Fibroblast of lung (primary cell): ENCODE measurements around the gene GRK7. TPM values are rescaled to one million over a fixed set of nuclear protein-coding genes. Genes with fewer than 3 reads are reported as not detected.
"Not testable (repeated sequence)": the region's sequence is repeated elsewhere in the genome, so short reads cannot be mapped to it uniquely, and the experiment has no call there.

Experiments used
- DNase-seq, 2 donors: peaks; one replicate each; pipeline versions ENCODE4 v3.0.0 to v3.0.0-alpha.2; 2010; ENCODE audit warnings: low read depth in 2 of 2
- H2AFZ ChIP-seq: 2 replicates; pipeline ENCODE4 v1.5.1; 2012; ENCODE audit warnings: low read length, control low read depth, inconsistent platforms
- H3K27ac ChIP-seq: 2 replicates; pipeline ENCODE4 v1.5.1; 2011; ENCODE audit warnings: low read length, control low read depth; ENCODE audit not compliant: insufficient read depth
- H3K27me3 ChIP-seq: 2 replicates; pipeline ENCODE4 v1.5.1; 2011; ENCODE audit warnings: mild to moderate bottlenecking, low read length; ENCODE audit not compliant: control insufficient read depth, insufficient read depth
- H3K36me3 ChIP-seq: 2 replicates; pipeline ENCODE4 v1.5.1; 2011; ENCODE audit warnings: low read length; ENCODE audit not compliant: control insufficient read depth, insufficient read depth
- H3K4me1 ChIP-seq: 2 replicates; pipeline ENCODE4 v1.5.1; 2011; ENCODE audit warnings: low read length; ENCODE audit not compliant: control insufficient read depth, insufficient read depth; ENCODE audit errors: extremely low read depth
- H3K4me2 ChIP-seq: 2 replicates; pipeline ENCODE4 v1.5.1; 2011; ENCODE audit warnings: low read length, control low read depth; ENCODE audit not compliant: insufficient read depth; ENCODE audit errors: extremely low read depth
- H3K4me3 ChIP-seq, 4 experiments: fragments of 200-600 bp in 1 of 4; sonication (generic) in 1 of 4; replicated peaks in 1 of 4; 2 replicates each; pipeline ENCODE4 v1.5.1; 2011 to 2016; ENCODE audit warnings: low read length in 4 of 4, low read depth in 3 of 4, mild to moderate bottlenecking in 3 of 4, control low read depth in 2 of 4, inconsistent platforms in 1 of 4, mixed read lengths in 1 of 4; ENCODE audit not compliant: insufficient read depth in 1 of 4; ENCODE audit errors: control extremely low read depth in 1 of 4
- H3K79me2 ChIP-seq: 2 replicates; pipeline ENCODE4 v1.5.1; 2012; ENCODE audit warnings: mild to moderate bottlenecking, low read length, inconsistent platforms; ENCODE audit not compliant: control insufficient read depth, insufficient read depth
- H3K9ac ChIP-seq: 2 replicates; pipeline ENCODE4 v1.5.1; 2011; ENCODE audit warnings: mild to moderate bottlenecking, low read length, control low read depth; ENCODE audit not compliant: insufficient read depth
- H3K9me3 ChIP-seq: 2 replicates; pipeline ENCODE4 v1.5.1; 2012; ENCODE audit warnings: low read depth, low read length; ENCODE audit not compliant: control insufficient read depth, insufficient read depth
- H4K20me1 ChIP-seq: 2 replicates; pipeline ENCODE4 v1.5.1; 2011; ENCODE audit warnings: low read length; ENCODE audit not compliant: control insufficient read depth, insufficient read depth; ENCODE audit errors: extremely low read depth
- CTCF ChIP-seq, 2 donors: IDR thresholded peaks in 1 of 2; conservative IDR thresholded peaks in 1 of 2; 1 replicate in 1 of 2; 2 replicates in 1 of 2; pipeline ENCODE4 v1.5.1; 2011 to 2012; ENCODE audit warnings: low read length in 2 of 2, control low read depth in 1 of 2, inconsistent platforms in 1 of 2, low read depth in 1 of 2, mild to moderate bottlenecking in 1 of 2
- EZH2 ChIP-seq: IDR thresholded peaks from 2 replicates; pipeline ENCODE4 v1.5.1; 2012; ENCODE audit warnings: low read length, control low read depth, mild to moderate bottlenecking; ENCODE audit errors: missing control alignments
- polyA plus RNA-seq, 2 donors: library from polyadenylated mRNA; depleted of rRNA in 1 of 2; stranded (reverse) in 1 of 2; unstranded in 1 of 2; fragments of >200 nt; gene quantifications; 2 replicates each; pipeline ENCODE4 v1.2.1, GENCODE V29; 2011 to 2012; ENCODE audit warnings: missing spikeins in 1 of 2
- total RNA-seq: library from RNA; depleted of rRNA; stranded (reverse); fragments of >200 nt; gene quantifications from 2 replicates; pipeline ENCODE4 v1.2.1, GENCODE V29; 2014

Gene GRK7
- total and polyA plus RNA-seq, 2 donors (not counting 1 experiment from before 2014, with no cell fraction given), result under 0.01 TPM; not detected in 1

GRCh38 chr3:141754032-141754431 lies 9.2 kb upstream of the GRK7 start:
- no peak overlapping the region for H3K9ac ChIP-seq
- H3K9me3 ChIP-seq, result no peaks in the 10 kb centered on the region
- H2AFZ ChIP-seq, result no peak overlapping the region
- no peaks in the 10 kb centered on the region for H3K79me2 ChIP-seq
- no peaks in the 10 kb centered on the region for H3K27me3 ChIP-seq
- no peak for TF ChIP-seq EZH2
- no peak for TF ChIP-seq CTCF (conservative IDR thresholded peaks at IDR 0.05 in 1 of 2, IDR thresholded peaks at IDR 0.05 in 1 of 2; ENCODE audit: low read depth in 1 of 2, low read length in 2 of 2)
- no peak overlapping the region for H3K4me2 ChIP-seq
- no peak overlapping the region for H3K27ac ChIP-seq
- H3K4me3 ChIP-seq, result no peak overlapping the region
- no peaks in the 10 kb centered on the region for H3K36me3 ChIP-seq
- H3K4me1 ChIP-seq, result no peaks in the 10 kb centered on the region
- no peaks in the 10 kb centered on the region for H4K20me1 ChIP-seq
- no peak for DNase-seq

GRCh38 chr3:141762552-141762951 lies 656 bp upstream of the GRK7 start:
- H3K9me3 ChIP-seq, H3K27me3 ChIP-seq, H2AFZ ChIP-seq, H3K27ac ChIP-seq, H3K4me1 ChIP-seq, H3K79me2 ChIP-seq, H4K20me1 ChIP-seq, H3K4me3 ChIP-seq, DNase-seq, H3K36me3 ChIP-seq, H3K4me2 ChIP-seq, H3K9ac ChIP-seq: not testable (repeated sequence)

- no peak for TF ChIP-seq EZH2
- TF ChIP-seq CTCF (conservative IDR thresholded peaks at IDR 0.05 in 1 of 2, IDR thresholded peaks at IDR 0.05 in 1 of 2; ENCODE audit: low read depth in 1 of 2, low read length in 2 of 2), result no peak
- Histone ChIP-seq H3K36me3 (no peaks in the 10 kb centered on the region), H2AFZ (no peak overlapping the region), H3K9me3 (no peaks in the 10 kb centered on the region), H4K20me1 (no peaks in the 10 kb centered on the region), H3K79me2 (no peaks in the 10 kb centered on the region), H3K4me3 (no peak overlapping the region), H3K27ac (no peak overlapping the region), H3K9ac (no peak overlapping the region), H3K4me1 (no peaks in the 10 kb centered on the region), H3K4me2 (no peak overlapping the region), H3K27me3 (no peaks in the 10 kb centered on the region)
- no peak for DNase-seq
These were observed 837 bp downstream of the GRK7 start for GRCh38 chr3:141764045-141764444.

GRCh38 chr3:141764465-141764864 lies 1.3 kb downstream of the GRK7 start:
- H3K79me2 ChIP-seq, result no peaks in the 10 kb centered on the region
- TF ChIP-seq CTCF (conservative IDR thresholded peaks at IDR 0.05 in 1 of 2, IDR thresholded peaks at IDR 0.05 in 1 of 2; ENCODE audit: low read depth in 1 of 2, low read length in 2 of 2), result no peak
- no peak for TF ChIP-seq EZH2
- no peak overlapping the region for H3K9ac ChIP-seq
- no peak overlapping the region for H2AFZ ChIP-seq
- H3K9me3 ChIP-seq, result no peaks in the 10 kb centered on the region
- no peaks in the 10 kb centered on the region for H3K27me3 ChIP-seq
- no peaks in the 10 kb centered on the region for H3K4me1 ChIP-seq
- H3K36me3 ChIP-seq, result no peaks in the 10 kb centered on the region
- H3K4me2 ChIP-seq, result no peak overlapping the region
- no peak overlapping the region for H3K4me3 ChIP-seq
- no peak for DNase-seq
- H3K27ac ChIP-seq, result no peak overlapping the region
- H4K20me1 ChIP-seq, result no peaks in the 10 kb centered on the region
